Activated naive CD4-positive, alpha-beta T cell treated with anti-CD3 and anti-CD28 coated beads, Interleukin-2, amount 50 U/mL, for 72 hours (primary cell): ENCODE results near the gene ZNF646. TPM values are rescaled to one million over a fixed set of nuclear protein-coding genes. Genes with fewer than 3 reads are reported as not detected.

Experiments used
- ATAC-seq, 2 donors: fragments of 150-1000 bp; cut with Tn5 transposase; 2 replicates each; pipeline ENCODE4 v1.10.0; 2021; ENCODE audit warnings: mild to moderate bottlenecking in 2 of 2, moderate library complexity in 2 of 2
- DNase-seq, 2 donors: peaks; one replicate each; pipeline ENCODE4 v3.0.0; 2021 to 2022; ENCODE audit warnings: low spot score in 2 of 2
- H3K27ac Mint-ChIP-seq, 2 donors: one replicate each; pipeline ENCODE4 v1.8.0; 2022; ENCODE audit warnings: mild to moderate bottlenecking in 2 of 2, mixed read lengths in 2 of 2
- H3K36me3 Mint-ChIP-seq, 2 donors: one replicate each; pipeline ENCODE4 v1.8.0; 2022; ENCODE audit warnings: mixed read lengths in 2 of 2
- H3K9me3 Mint-ChIP-seq, 2 donors: one replicate each; pipeline ENCODE4 v1.8.0; 2022; ENCODE audit warnings: mixed read lengths in 2 of 2
- total RNA-seq, 2 donors: library from RNA; stranded (reverse); gene quantifications; one replicate each; pipeline ENCODE4 v1.2.3, GENCODE V29; 2022

The ZNF646 gene
- total RNA-seq, 2 donors from 2014 or later: 20.2 to 35.6 TPM

DNA sequence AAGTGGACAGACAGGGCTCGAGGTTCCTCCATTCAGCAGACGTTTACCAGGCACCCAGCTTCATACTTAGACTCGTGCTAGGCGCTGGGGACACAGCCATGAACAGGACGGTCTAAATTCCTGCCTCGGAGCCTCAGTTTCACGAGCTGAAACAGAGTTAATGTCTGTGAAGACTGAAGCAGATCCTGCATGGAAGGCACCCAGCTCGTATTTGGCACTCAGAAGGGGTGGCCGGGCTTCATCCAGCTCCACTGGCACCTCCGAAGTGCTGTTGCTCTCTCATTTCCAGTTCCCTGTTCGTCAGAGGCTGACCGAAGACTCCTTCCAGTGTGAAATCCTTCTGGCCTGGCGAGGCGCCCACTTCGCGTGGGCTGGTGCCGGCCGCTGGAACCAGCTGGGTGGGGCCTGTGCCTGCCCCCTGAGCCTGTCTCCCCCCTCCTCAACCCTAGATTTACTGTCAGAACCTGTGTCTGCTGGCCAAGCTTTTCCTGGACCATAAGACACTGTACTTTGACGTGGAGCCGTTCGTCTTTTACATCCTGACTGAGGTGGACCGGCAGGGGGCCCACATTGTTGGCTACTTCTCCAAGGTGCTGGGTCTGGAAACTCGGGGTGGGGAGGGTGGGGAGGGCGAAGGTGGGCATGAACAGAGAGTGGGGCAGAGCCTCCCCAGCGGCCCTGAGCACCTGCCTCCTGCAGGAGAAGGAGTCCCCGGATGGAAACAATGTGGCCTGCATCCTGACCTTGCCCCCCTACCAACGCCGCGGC lies 55.5 kb downstream of the ZNF646 start:
- Mint-ChIP-seq H3K36me3 (no peaks in the 10 kb centered on the region), H3K9me3 (no peaks in the 10 kb centered on the region), H3K27ac (peak overlapping the region in 1 of 2 donors; percentile 14)
- ATAC-seq (no peak), DNase-seq (no peak)

DNA sequence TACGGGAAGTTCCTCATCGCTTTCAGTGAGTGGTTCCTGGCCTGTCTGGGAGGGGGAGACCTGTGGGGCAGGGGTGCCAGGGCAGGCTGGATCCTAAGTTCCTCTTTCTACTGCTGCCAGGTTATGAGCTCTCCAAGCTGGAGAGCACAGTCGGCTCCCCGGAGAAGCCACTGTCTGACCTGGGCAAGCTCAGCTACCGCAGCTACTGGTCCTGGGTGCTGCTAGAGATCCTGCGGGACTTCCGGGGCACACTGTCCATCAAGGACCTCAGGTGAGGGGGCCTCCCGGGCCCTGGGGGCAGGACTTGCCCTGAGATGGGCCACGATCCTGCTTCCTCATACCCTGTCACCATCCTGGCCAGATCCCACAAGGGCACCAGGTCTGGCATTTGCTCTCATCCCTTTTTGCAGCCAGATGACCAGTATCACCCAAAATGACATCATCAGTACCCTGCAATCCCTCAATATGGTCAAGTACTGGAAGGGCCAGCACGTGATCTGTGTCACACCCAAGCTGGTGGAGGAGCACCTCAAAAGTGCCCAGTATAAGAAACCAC lies 56.2 kb downstream of the ZNF646 start:
- H3K9me3 Mint-ChIP-seq: no peaks in the 10 kb centered on the region
- peak overlapping the region in 1 of 2 donors; percentile 55 for H3K27ac Mint-ChIP-seq
- no peaks in the 10 kb centered on the region for H3K36me3 Mint-ChIP-seq
- ATAC-seq: no peak
- no peak for DNase-seq

DNA sequence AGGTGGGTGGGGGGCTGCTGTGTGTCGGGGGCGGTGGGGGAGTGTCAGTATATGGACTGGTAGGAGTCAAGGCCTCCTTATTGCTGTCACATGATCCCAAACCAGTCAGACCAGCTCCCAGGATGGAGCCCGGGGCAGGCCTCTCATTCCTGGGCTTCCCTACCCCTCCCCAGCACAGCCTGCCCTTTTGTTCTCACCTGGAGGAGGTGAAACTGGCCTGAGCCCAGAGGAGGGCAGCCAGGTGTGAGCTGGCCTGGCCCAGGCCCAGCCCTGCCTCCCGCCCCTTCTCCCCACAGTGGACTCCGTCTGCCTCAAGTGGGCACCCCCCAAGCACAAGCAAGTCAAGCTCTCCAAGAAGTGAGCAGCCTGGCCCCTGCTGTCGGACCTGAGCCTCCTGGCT lies 56.7 kb downstream of the ZNF646 start:
- DNase-seq (no peak), ATAC-seq (no peak)
- no peaks in the 10 kb centered on the region for H3K36me3 Mint-ChIP-seq
- no peaks in the 10 kb centered on the region for H3K9me3 Mint-ChIP-seq
- H3K27ac Mint-ChIP-seq: no peak overlapping the region

DNA sequence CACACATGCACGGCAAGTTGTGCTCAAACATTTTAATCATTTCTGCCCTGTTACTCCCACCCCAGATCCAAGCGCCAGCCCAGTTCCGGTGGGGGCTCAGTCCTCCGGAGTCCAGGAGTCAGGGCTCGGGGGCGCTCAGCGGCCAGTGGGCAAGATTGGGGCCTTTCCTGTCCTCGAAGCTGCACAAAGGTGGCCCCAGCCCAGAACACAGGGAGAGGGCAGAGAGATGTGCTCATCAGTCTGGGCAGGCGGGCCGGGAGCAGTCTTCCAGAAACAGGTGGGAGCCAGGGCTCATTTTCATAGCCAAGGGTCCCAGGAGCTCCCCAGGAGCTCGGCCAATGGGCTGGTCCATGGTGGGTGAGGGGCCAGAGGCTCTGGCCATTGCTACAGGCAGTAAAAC lies 57.2 kb downstream of the ZNF646 start:
- DNase-seq: no peak
- no peak overlapping the region for H3K27ac Mint-ChIP-seq
- H3K36me3 Mint-ChIP-seq: no peaks in the 10 kb centered on the region

DNA sequence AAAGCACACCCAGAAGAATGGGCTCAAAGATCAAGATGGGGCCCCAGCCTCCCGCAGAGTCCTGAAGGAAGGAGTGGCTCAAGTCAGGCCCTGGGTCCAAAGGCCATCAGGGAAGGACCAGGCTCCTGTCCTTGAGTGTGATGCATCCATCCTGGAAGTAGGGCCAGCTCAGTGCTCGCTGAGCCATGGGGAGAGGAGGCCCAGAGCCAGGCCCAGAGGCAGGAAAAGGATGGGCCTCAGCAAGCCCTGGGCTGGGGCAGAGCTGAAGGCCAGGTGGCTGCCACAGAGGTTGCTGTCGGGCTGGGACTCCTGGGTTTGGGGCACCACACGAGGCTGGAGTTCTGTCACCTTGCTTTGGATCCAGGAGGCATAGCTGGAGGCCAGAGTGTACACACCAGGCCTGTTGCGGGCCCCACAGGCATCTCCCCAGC lies 57.6 kb downstream of the ZNF646 start:
- DNase-seq (no peak), ATAC-seq (peak in 1 of 2 donors; percentile 4)
- Mint-ChIP-seq H3K36me3 (no peaks in the 10 kb centered on the region), H3K27ac (no peak overlapping the region), H3K9me3 (no peaks in the 10 kb centered on the region)

More for the DNA sequence above, 57.2 kb downstream of the ZNF646 start:
- no peak for ATAC-seq
- H3K9me3 Mint-ChIP-seq: no peaks in the 10 kb centered on the region

DNA sequence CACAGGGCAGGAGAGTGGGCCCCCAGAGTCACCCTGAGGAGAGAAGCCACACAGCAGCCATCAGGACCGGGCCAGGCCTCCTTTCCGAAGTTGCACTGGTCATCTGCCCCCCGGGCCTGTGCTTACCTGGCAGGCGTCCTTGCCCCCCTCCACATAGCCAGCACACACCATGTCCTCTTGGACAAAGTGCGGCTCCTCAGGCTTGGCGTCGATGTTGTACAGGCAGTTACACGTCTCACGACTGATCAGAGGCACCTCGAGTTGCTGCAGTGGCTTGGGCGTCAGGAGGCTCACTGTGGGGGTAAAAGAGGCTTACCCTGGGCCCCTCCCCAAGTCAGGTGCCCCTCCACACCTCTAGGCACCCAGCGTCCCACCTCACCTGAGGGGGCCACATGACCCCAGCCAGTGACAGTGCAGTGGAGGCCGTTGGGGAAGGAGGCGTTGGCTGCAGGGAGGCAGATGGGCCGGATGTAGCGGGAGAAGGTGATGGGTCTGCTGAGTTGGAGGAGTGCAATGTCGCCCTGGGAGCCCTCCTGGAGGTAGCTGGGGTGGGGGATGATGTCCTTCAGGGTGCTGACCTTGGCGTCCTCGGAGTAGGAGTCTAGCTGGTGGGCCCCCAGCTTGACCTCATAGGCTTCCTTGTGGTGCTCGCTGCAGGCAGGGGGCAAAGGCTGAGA lies 58.2 kb downstream of the ZNF646 start:
- Mint-ChIP-seq H3K27ac (peak overlapping the region in 1 of 2 donors; percentile 15), H3K36me3 (no peaks in the 10 kb centered on the region), H3K9me3 (no peaks in the 10 kb centered on the region)
- ATAC-seq: no peak
- no peak for DNase-seq

DNA sequence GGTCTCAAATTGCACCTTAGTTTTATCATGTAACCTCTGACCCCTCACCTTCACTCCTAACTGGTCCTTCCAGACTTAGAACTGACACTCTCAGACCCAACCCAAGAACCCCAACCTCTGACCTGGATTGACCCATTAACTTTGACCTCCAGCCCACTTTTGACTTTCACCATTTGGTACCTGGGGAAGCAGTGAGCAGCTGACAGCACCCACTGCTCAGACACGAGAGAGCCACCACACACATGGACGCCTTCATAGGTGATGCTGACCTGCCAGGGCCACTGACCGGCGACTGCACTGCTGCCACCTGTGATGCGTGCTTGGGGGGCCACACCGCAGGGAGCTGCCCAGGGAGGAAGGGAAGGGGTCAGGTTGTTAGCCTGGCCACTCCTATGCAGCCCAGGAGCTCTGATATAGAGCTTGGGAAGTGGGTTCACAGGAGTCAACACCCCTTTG lies 58.9 kb downstream of the ZNF646 start:
- no peaks in the 10 kb centered on the region for H3K36me3 Mint-ChIP-seq
- H3K27ac Mint-ChIP-seq: peak overlapping the region in 1 of 2 donors; percentile 15
- peak in 1 of 2 donors; percentile 16 for ATAC-seq
- H3K9me3 Mint-ChIP-seq: no peaks in the 10 kb centered on the region
- no peak for DNase-seq

Other genes with a start within 250 kb of the ZNF646 start
- 10 to 100 TPM; 27.3 to 45.9 TPM for gene BCL7C, start 180.3 kb upstream of the ZNF646 start, total RNA-seq
- gene CTF1, start 177.8 kb upstream of the ZNF646 start, total RNA-seq: under 1 TPM; 0.29 to 0.96 TPM
- gene FBXL19, start 150.8 kb upstream of the ZNF646 start, total RNA-seq: 10 to 100 TPM; 24.4 to 36.4 TPM
- gene ORAI3, start 125.4 kb upstream of the ZNF646 start, total RNA-seq: 10 to 100 TPM in 1 of 2 donors, 1 to 10 TPM in 1; 7.3 to 17.1 TPM
- 10 to 100 TPM; 24.5 to 34.1 TPM for gene SETD1A, start 116.7 kb upstream of the ZNF646 start, total RNA-seq
- 1 to 10 TPM; 4.1 to 9.2 TPM for gene HSD3B7, start 89.2 kb upstream of the ZNF646 start, total RNA-seq
- 1 to 10 TPM in 1 of 2 donors, under 1 TPM in 1; 0.87 to 4.5 TPM for gene STX1B, start 63.8 kb upstream of the ZNF646 start, total RNA-seq
- 10 to 100 TPM; 63.4 to 66.1 TPM for gene STX4, start 40.9 kb upstream of the ZNF646 start, total RNA-seq
- gene ZNF668, start 182 bp upstream of the ZNF646 start, total RNA-seq: 10 to 100 TPM; 14.5 to 32.7 TPM
- gene PRSS53, start 14.5 kb downstream of the ZNF646 start, total RNA-seq: 10 to 100 TPM in 1 of 2 donors, 1 to 10 TPM in 1; 7.4 to 12.1 TPM
- gene VKORC1, start 20.4 kb downstream of the ZNF646 start, total RNA-seq: 10 to 100 TPM; 41.4 to 91.4 TPM
- 10 to 100 TPM; 18.3 to 61.0 TPM for gene BCKDK, start 34.0 kb downstream of the ZNF646 start, total RNA-seq
- gene KAT8, start 43.2 kb downstream of the ZNF646 start, total RNA-seq: 10 to 100 TPM; 57.8 to 88.5 TPM
- gene PRSS8, start 61.3 kb downstream of the ZNF646 start, total RNA-seq: not detected
- 1 to 10 TPM; 1.0 to 1.1 TPM for gene PRSS36, start 75.6 kb downstream of the ZNF646 start, total RNA-seq
- gene FUS, start 105.7 kb downstream of the ZNF646 start, total RNA-seq: 100 to 1,000 TPM; 486 to 763 TPM
- gene PYCARD, start 128.3 kb downstream of the ZNF646 start, total RNA-seq: 10 to 100 TPM in 1 of 2 donors, 1 to 10 TPM in 1; 1.2 to 19.7 TPM
- under 1 TPM; 0.06 to 0.09 TPM for gene TRIM72, start 139.7 kb downstream of the ZNF646 start, total RNA-seq
- not detected for gene PYDC1, start 142.7 kb downstream of the ZNF646 start, total RNA-seq
- 1 to 10 TPM; 1.5 to 5.5 TPM for gene ITGAM, start 185.6 kb downstream of the ZNF646 start, total RNA-seq